ENCODE data around the gene CTXND2. TPM values are rescaled to one million over a fixed set of nuclear protein-coding genes. Genes with fewer than 3 reads are reported as not detected.

Gene CTXND2
- polyA plus RNA-seq, 1 of the 3 experiments (the other 2 are of a cell fraction) = not detected

GRCh38 chr1:150955280-150955679 lies 68.3 kb downstream of the CTXND2 start:
- Histone ChIP-seq H3F3A (replicated peaks; ENCODE audit: insufficient read depth) (peaks cover 4% of the 10 kb centered on the region), H3K79me2 (ENCODE audit: insufficient read depth) (no peaks in the 10 kb centered on the region), H3K27ac (ENCODE audit: low read depth in 2 of 2, low read length in 1 of 2) (no peak overlapping the region), H3K36me3 (replicated peaks in 1 of 2; ENCODE audit: control insufficient read depth in 1 of 2, insufficient read depth in 2 of 2, low read length in 1 of 2) (peaks cover 55 to 61% of the 10 kb centered on the region in 2 experiments), H3K27me3 (ENCODE audit: insufficient read depth) (no peaks in the 10 kb centered on the region), H3K9me2 (no peaks in the 10 kb centered on the region), H3K4me1 (ENCODE audit: control insufficient read depth in 1 of 2, insufficient read depth in 2 of 2, low read depth in 1 of 2, low read length in 1 of 2) (no peaks in the 10 kb centered on the region), H4K20me1 (ENCODE audit: insufficient read depth) (no peaks in the 10 kb centered on the region), H3K9ac (no peak overlapping the region), H3K4me3 (ENCODE audit: low read depth in 2 of 2, low read length in 1 of 2) (no peak overlapping the region), H3K9me3 (no peaks in the 10 kb centered on the region), H3K4me2 (no peak overlapping the region), H2AFZ (ENCODE audit: low read depth) (no peak overlapping the region)
- DNase-seq = no peak
- CTCF ChIA-PET = interaction anchor here (1.0 to 1.3 kb wide), 2 partner anchors 33 to 41 kb away, joined by 3 to 4 read pairs; no protein-coding TSS in a partner anchor
- POLR2A ChIA-PET = no interaction called here
- TF ChIP-seq USF2 (IDR thresholded peaks at IDR 0.05; ENCODE audit: borderline replicate concordance, low read depth, low read length) (no peak), JUND (IDR thresholded peaks at IDR 0.05) (no peak), FOXM1 (IDR thresholded peaks at IDR 0.05; ENCODE audit: low read depth) (no peak), USF1 (IDR thresholded peaks at IDR 0.05; ENCODE audit: borderline replicate concordance, low read depth) (no peak), FOSL2 (IDR thresholded peaks at IDR 0.05; ENCODE audit: borderline replicate concordance, low read depth) (no peak), REST (IDR thresholded peaks at IDR 0.05; ENCODE audit: low read depth, low read length) (no peak)

- H3K9me3 ChIP-seq = no peaks in the 10 kb centered on the region
- no peak for TF ChIP-seq TCF12 (IDR thresholded peaks at IDR 0.05)
- no peaks in the 10 kb centered on the region for H4K20me1 ChIP-seq (ENCODE audit: insufficient read depth)
- H3K9me2 ChIP-seq = no peaks in the 10 kb centered on the region
- no peak overlapping the region for H3K4me2 ChIP-seq
- H2AFZ ChIP-seq (ENCODE audit: low read depth) = no peak overlapping the region
- H3K79me2 ChIP-seq (ENCODE audit: insufficient read depth) = no peaks in the 10 kb centered on the region
- H3K27me3 ChIP-seq (ENCODE audit: insufficient read depth) = no peaks in the 10 kb centered on the region
- H3K9ac ChIP-seq = no peak overlapping the region
- no peak overlapping the region for H3K4me3 ChIP-seq (ENCODE audit: low read depth in 2 of 2, low read length in 1 of 2)
- peaks cover 51 to 58% of the 10 kb centered on the region in 2 experiments for H3K36me3 ChIP-seq (replicated peaks in 1 of 2; ENCODE audit: control insufficient read depth in 1 of 2, insufficient read depth in 2 of 2, low read length in 1 of 2)
- POLR2A ChIA-PET = interaction anchor here (1.3 kb wide), 1 partner anchor 16 kb away, joined by 3 read pairs; no protein-coding TSS in a partner anchor
- peaks cover 4% of the 10 kb centered on the region for H3F3A ChIP-seq (replicated peaks; ENCODE audit: insufficient read depth)
- DNase-seq = no peak
- WGBS (ENCODE audit: low lambda C conversion rate) = 98% methylated on average over 11 of the region's 11 CpGs
- H3K27ac ChIP-seq (ENCODE audit: low read depth in 2 of 2, low read length in 1 of 2) = no peak overlapping the region
- H3K4me1 ChIP-seq (ENCODE audit: control insufficient read depth in 1 of 2, insufficient read depth in 2 of 2, low read depth in 1 of 2, low read length in 1 of 2) = no peaks in the 10 kb centered on the region
- CTCF ChIA-PET = interaction anchor here (1.0 to 1.7 kb wide), 2 partner anchors 35 to 49 kb away, joined by 3 to 7 read pairs; partner anchors contain the start of gene MINDY1
Observed at GRCh38 chr1:150957666-150958065, 70.7 kb downstream of the CTXND2 start.
